Stimulated activated CD4-positive, alpha-beta T cell treated with anti-CD3 and anti-CD28 coated beads, Interleukin-12 subunit alpha, Interleukin-12 subunit beta, amount 100 ng/mL, for 24 hours (primary cell): Measurements from ENCODE around the gene SUGP1.
"Not testable (repeated sequence)": the region's sequence is repeated elsewhere in the genome, so short reads cannot be mapped to it uniquely, and the experiment has no call there.

ENCODE experiments used
- DNase-seq, 2 experiments: peaks; one replicate each; pipeline ENCODE4 v3.0.0-alpha.2; 2020; ENCODE audit warnings: low read depth in 2 of 2

The SUGP1 gene

GRCh38 chr19:19320361-19321140, at the start of gene SUGP1, which contains the start of gene MAU2:
TSS of gene SUGP1 (minus strand) at chr19:19320509. CDS start at chr19:19320496, 13 bp downstream.
TSS of gene MAU2 (plus strand) at chr19:19320829. CDS start at chr19:19320860, 31 bp downstream.
- peak; percentile 84 to 85 for DNase-seq

GRCh38 chr19:19368087-19368486, 47.8 kb upstream of the SUGP1 start:
- no peak for DNase-seq

- DNase-seq = peak; percentile 45 to 60
Measured at GRCh38 chr19:19366434-19367396, 46.4 kb upstream of the SUGP1 start.

DNA sequence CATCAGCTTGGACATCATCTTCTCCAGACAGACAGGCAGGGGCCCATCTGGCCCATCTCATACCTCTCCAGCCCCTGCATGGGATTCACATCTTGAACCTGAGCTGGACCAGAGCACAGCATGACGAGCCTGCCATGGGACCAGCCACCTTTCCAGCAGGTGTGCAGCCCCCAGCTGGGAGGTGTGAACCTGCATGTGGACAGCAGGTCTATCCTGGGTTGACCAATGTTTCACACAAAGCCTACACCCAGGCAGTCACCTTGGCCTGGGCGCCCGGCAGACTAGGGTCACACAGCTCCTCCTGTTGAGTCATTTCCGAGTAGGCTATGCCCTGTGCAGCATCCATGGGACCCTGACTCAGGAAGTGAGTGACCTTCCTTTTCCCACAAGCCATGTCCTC, 41.8 kb upstream of the SUGP1 start:
- no peak for DNase-seq

- peak; percentile 58 to 80 for DNase-seq
Measured at GRCh38 chr19:19361075-19361594, 40.8 kb upstream of the SUGP1 start.

DNA sequence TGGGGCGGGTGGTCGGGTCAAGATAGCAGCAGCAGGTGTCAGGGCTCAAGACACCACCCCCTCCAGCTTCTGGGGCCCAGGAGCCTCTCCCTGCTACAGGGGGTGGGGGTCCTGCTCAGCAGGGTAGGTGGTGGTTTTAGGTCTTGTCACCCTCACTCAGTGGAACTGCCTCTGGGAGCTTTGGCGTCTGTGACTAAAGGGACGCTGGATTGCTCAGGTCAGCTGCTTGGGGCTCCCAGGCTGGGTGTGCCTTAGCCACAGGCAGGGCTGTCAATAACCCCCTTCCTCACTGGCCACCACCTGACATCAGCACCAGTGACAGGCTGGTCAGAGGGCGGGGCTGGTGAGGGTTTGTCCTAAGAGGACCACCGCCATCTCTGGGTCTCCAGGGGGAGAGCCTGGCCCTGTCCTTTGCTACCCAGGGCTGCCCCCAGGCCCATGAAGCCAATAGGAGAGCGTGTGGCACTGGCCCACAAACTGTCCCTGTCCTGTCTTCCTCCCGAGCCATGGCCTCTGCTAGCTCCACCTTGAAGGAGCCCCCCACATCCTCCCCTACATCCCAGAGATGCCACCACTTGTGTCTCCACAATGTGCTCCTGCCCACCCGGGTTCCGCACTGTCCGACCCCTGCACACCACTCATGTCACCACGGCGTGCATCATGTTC, 36.7 kb upstream of the SUGP1 start:
- no peak for DNase-seq

DNA sequence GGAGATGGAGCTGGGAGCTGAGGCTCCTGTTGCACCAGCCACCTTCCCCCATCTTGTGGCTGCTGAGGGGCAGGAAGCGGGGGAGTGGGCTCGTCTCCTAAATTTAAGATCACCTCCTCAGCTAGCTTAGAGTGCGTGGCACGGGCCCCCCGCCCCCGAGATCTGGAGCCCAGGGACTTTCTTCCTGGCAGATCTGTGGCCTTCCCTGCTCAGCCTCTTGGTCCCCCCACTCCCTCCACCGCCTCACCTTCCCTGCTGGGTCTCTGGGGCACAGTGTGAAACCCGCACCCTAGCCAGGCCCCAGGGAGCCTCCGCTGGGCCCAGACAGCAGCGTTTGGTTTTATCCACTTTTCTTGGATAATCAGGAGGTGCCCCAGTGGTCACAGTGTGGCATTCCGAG, 36.2 kb upstream of the SUGP1 start:
- DNase-seq = no peak

- no peak for DNase-seq
Measured at GRCh38 chr19:19355606-19356139, 35.4 kb upstream of the SUGP1 start.

DNA sequence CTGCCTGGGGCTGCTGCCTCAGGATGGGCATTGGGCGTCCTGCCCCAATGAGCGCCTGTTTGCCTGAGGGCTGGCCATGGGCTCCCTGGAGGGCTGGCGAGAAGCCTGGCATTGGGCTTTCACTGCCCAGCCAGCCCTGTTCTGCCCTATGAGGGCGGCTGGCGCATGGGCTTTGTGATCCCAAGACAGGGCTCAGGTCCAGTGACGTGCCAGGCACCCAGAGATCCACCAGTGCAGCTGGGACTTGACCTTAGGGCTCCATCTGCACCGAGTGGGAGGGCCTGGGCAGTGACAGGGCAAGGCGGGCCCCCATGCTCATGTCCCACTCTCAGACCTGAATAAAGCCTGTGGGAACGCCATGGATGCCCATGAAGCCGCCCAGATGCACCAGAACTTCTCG, 34.6 kb upstream of the SUGP1 start:
- no peak for DNase-seq

GRCh38 chr19:19354007-19354406, 33.7 kb upstream of the SUGP1 start:
- no peak for DNase-seq

DNA sequence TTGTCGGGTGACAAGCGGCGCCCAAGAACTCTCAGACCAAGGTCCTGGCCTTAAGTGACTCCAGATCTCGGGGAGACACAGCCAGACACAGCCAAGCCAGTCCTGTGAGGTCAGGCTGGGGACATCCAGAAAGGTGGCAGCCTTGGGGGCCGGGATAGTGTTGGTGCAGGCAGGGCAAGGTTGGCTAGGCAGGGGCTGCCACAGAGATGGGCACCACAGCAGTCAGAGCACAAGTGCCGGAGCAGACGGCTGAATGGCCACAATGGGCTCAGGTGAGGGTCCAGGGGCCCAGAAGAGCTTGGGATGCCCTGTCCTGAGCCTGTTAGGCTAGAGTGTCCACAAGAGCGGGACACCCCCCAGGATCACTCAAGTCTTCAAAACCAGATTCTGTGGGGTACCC, 32.5 kb upstream of the SUGP1 start:
- no peak for DNase-seq

GRCh38 chr19:19350756-19351155, 30.4 kb upstream of the SUGP1 start:
- not testable (repeated sequence) for DNase-seq

GRCh38 chr19:19349365-19349764, 29.1 kb upstream of the SUGP1 start:
- DNase-seq = no peak

DNA sequence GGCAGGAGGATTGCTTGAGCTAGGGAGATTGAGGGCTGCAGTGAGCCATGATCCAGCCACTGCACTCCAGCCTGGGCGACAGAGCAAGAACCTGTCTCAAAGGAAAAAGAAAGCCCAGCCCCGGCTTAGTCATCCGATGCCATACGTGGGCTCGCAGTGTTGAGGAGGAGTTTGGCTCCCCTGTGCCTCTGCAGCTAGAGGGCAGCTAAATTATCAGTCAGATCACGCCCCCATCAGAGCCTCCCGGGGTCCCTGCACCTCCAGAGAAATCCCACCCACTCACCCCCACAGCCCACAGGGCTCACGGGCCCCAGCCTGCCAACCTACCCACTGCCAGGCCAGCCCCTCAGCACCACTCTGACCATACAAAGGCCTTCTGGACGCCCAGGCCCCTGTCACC, 28.0 kb upstream of the SUGP1 start:
- DNase-seq = no peak

DNA sequence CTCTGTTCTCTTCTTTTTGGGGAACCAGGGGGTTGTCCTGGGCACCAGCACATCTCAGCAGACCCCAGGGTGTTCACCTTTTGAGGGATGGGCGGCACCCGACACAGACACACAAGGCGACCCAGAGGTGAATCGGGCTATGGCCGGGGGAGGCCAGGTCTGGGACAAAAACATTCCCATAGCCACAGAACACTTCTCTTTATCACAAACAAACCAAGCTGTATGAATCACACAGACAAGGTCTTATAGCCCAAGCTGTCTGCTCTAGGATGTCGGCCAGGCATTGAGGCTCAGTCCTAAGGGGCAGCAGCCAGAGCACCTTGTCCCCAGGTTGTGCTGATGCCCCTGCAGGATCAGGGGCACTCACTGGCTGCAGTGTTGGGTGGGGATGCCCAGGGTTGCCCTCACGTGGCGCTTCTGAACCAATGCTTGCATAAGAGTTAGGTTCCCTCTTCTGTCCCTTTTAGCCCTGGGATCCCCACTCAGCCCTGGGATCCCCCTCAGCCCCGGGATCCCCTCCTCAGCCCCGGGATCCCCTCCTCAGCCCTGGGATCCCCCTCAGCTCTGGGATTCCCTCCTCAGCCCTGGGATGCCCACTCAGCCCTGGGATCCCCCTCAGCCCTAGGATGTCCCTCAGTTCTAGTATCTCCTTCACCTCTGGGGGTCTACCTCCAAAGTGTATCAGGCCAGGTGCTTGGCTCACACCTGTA, 27.2 kb upstream of the SUGP1 start:
- no peak for DNase-seq

DNA sequence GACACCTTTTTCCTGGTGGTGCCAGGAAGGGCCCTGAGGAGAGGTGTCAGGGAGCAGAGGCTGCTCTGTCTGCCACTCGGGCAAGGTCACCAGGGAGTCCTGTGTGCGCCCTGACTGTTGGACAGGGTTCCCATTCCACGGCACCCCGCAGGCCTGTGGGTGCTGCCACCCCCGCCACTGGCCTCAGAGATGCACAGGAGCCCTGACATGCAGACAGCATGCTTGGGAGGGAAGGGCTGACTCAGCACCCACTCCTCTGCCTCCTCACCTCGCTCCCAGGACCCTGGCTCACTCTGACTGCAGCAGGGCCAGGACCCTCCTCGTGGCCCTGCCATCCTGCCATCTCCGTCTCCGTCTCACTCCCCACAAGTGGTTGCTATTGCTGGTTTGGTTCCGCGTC, 25.7 kb upstream of the SUGP1 start:
- DNase-seq = no peak

DNA sequence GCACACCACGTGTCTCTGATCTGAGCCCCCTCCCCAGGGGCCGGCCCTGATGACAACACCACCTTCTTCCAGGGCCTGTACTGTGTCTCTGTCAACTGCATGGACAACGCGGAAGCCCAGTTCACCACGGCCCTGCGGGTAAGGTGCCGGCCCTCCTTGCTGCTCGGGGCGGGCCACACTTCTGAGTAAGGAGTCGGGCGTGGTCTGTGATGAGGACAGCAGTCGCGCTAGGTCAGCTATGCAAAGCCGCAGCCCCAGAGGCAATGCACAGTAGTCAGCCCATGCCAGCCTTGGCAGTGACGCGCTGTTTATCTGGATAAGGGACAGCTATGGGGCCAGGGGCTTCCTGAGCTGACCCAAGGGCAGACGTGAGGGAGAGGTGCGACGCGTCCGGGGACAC, 24.9 kb upstream of the SUGP1 start:
- no peak for DNase-seq

GRCh38 chr19:19343762-19344161, 23.5 kb upstream of the SUGP1 start:
- DNase-seq = no peak

- DNase-seq = no peak
Measured at GRCh38 chr19:19343016-19343362, 22.7 kb upstream of the SUGP1 start.

- DNase-seq = no peak
Measured at GRCh38 chr19:19342086-19343015, 22.0 kb upstream of the SUGP1 start.
